CD4-positive, alpha-beta T cell (primary cell): Measurements from ENCODE around the gene KCNG1. TPM values are rescaled to one million over a fixed set of nuclear protein-coding genes. Genes with fewer than 3 reads are reported as not detected.

ENCODE experiments used
- ATAC-seq: fragments of 200-7000 bp; cut with Tn5 transposase; one replicate; pipeline ENCODE4 v1.10.0; 2022; ENCODE audit warnings: mild to moderate bottlenecking; ENCODE audit not compliant: poor library complexity
- CTCF ChIA-PET: fragments of 350-600 bp; sonication (Branson Sonifier 250); formaldehyde crosslinking; loops from one replicate; lab custom pipeline; 2021; ENCODE audit warnings: antibody characterized with exemption, inconsistent platforms; lab: Charles Lee
- POLR2A ChIA-PET: fragments of 350-600 bp; sonication (Branson Sonifier 250); formaldehyde crosslinking; loops from one replicate; lab custom pipeline; 2021; ENCODE audit warnings: antibody characterized with exemption, inconsistent platforms; lab: Charles Lee
- DNase-seq, 14 experiments: peaks; one replicate each; pipeline ENCODE4 v3.0.0-alpha.2; 2013 to 2020; ENCODE audit warnings: mixed read lengths in 2 of 14
- H3K27ac ChIP-seq, 2 donors: one replicate each; pipeline versions ENCODE4 v1.5.1 to v1.7.0; 2013; ENCODE audit warnings: low read length in 2 of 2, low read depth in 1 of 2, mild to moderate bottlenecking in 1 of 2
- H3K27me3 ChIP-seq, 2 experiments: 1 replicate in 1 of 2; 2 replicates in 1 of 2; pipeline versions ENCODE4 v1.6.1 to v1.7.0; 2013; ENCODE audit warnings: low read length in 2 of 2, control low read depth in 1 of 2, mild to moderate bottlenecking in 1 of 2, moderate library complexity in 1 of 2; ENCODE audit not compliant: insufficient read depth in 2 of 2, control insufficient read depth in 1 of 2
- H3K36me3 ChIP-seq: one replicate; pipeline ENCODE4 v1.6.1; 2013; ENCODE audit warnings: low read length, control low read depth; ENCODE audit not compliant: insufficient read depth
- H3K4me1 ChIP-seq: one replicate; pipeline ENCODE4 v1.6.1; 2013; ENCODE audit warnings: low read length, control low read depth; ENCODE audit not compliant: insufficient read depth
- H3K4me3 ChIP-seq: one replicate; pipeline ENCODE4 v1.5.1; 2013; ENCODE audit warnings: mild to moderate bottlenecking, low read length, moderate library complexity
- H3K9me3 ChIP-seq, 2 experiments: 1 replicate in 1 of 2; 2 replicates in 1 of 2; pipeline versions ENCODE4 v1.6.1 to v1.7.0; 2013; ENCODE audit warnings: low read length in 2 of 2, mild to moderate bottlenecking in 2 of 2, control low read depth in 1 of 2, moderate library complexity in 1 of 2; ENCODE audit not compliant: control insufficient read depth in 1 of 2, insufficient read depth in 1 of 2
- H3K27ac Mint-ChIP-seq: one replicate; pipeline ENCODE4 v1.8.0; 2020; ENCODE audit warnings: mixed read lengths
- H3K27me3 Mint-ChIP-seq: one replicate; pipeline ENCODE4 v1.8.0; 2021; ENCODE audit warnings: mixed read lengths
- H3K36me3 Mint-ChIP-seq: one replicate; pipeline ENCODE4 v1.8.0; 2021; ENCODE audit warnings: low read depth, mixed read lengths
- H3K4me1 Mint-ChIP-seq: one replicate; pipeline ENCODE4 v1.8.0; 2021; ENCODE audit warnings: low read depth, mixed read lengths
- H3K4me3 Mint-ChIP-seq: one replicate; pipeline ENCODE4 v1.8.0; 2020; ENCODE audit warnings: mild to moderate bottlenecking, mixed read lengths
- H3K9me3 Mint-ChIP-seq: one replicate; pipeline ENCODE4 v1.8.0; 2020; ENCODE audit warnings: mixed read lengths
- CTCF ChIP-seq: fragments of 200-600 bp; IDR thresholded peaks from one replicate; pipeline ENCODE4 v1.8.0; 2022; ENCODE audit warnings: antibody characterized with exemption, mild to moderate bottlenecking
- intact Hi-C, 2 experiments: fragments of 100-400 bp; cut with DNase I in 1 of 2; cut with micrococcal nuclease in 1 of 2; formaldehyde crosslinking; loops; one replicate each; pipeline versions ENCODE4 v1.15.1 to v1.9.0; 2023 to 2025; cut with DNase I, micrococcal nuclease
- total RNA-seq, 174 experiments: library from RNA in 2 of 174; stranded (reverse) in 2 of 174; gene quantifications; one replicate each; pipeline ENCODE4 v1.2.3 and lab custom pipeline; 2021 to 2026

The KCNG1 gene
- total RNA-seq, 2 experiments from 2014 or later, result not detected

GRCh38 chr20:51026269-51026668 lies 3.4 kb upstream of the KCNG1 start:
- ChIA-PET CTCF (no interaction called here), POLR2A (no interaction called here)
- Histone ChIP-seq H3K4me1 (peaks cover 10% of the 10 kb centered on the region), H3K27ac (no peak overlapping the region), H3K36me3 (no peaks in the 10 kb centered on the region), H3K27me3 (peaks cover 32 to 75% of the 10 kb centered on the region in 2 experiments), H3K4me3 (no peak overlapping the region), H3K9me3 (peaks cover 0 to 8% of the 10 kb centered on the region in 2 experiments)
- Mint-ChIP-seq H3K36me3 (no peaks in the 10 kb centered on the region), H3K9me3 (no peaks in the 10 kb centered on the region), H3K4me1 (peaks cover 13% of the 10 kb centered on the region), H3K27ac (no peak overlapping the region), H3K4me3 (no peak overlapping the region), H3K27me3 (peaks cover 76% of the 10 kb centered on the region)
- TF ChIP-seq CTCF, result no peak
- intact Hi-C loops, result no loop called here
- DNase-seq (no peak), ATAC-seq (no peak)

- H3K9me3 ChIP-seq, result peaks cover 0 to 8% of the 10 kb centered on the region in 2 experiments
- TF ChIP-seq CTCF, result no peak
- POLR2A ChIA-PET, result no interaction called here
- ATAC-seq (no peak), DNase-seq (no peak)
- Mint-ChIP-seq H3K27me3 (peaks cover 68% of the 10 kb centered on the region), H3K9me3 (no peaks in the 10 kb centered on the region), H3K4me1 (peaks cover 13% of the 10 kb centered on the region), H3K36me3 (no peaks in the 10 kb centered on the region), H3K4me3 (no peak overlapping the region), H3K27ac (no peak overlapping the region)
- H3K36me3 ChIP-seq, result no peaks in the 10 kb centered on the region
- peaks cover 37 to 69% of the 10 kb centered on the region in 2 experiments for H3K27me3 ChIP-seq
- H3K27ac ChIP-seq, result no peak overlapping the region
- H3K4me3 ChIP-seq, result no peak overlapping the region
- CTCF ChIA-PET, result no interaction called here
- intact Hi-C loops, result no loop called here
- H3K4me1 ChIP-seq, result peaks cover 10% of the 10 kb centered on the region
Observed at GRCh38 chr20:51024761-51025160, 1.9 kb upstream of the KCNG1 start.

- H3K27ac Mint-ChIP-seq, result no peak overlapping the region
- peaks cover 30 to 58% of the 10 kb centered on the region in 2 experiments for H3K27me3 ChIP-seq
- ATAC-seq (no peak), DNase-seq (no peak)
- intact Hi-C loops, result no loop called here
- H3K4me3 Mint-ChIP-seq, result peak overlapping the region; percentile 48
- ChIA-PET CTCF (no interaction called here), POLR2A (no interaction called here)
- H3K36me3 Mint-ChIP-seq, result no peaks in the 10 kb centered on the region
- H3K27ac ChIP-seq, result no peak overlapping the region
- no peaks in the 10 kb centered on the region for H3K36me3 ChIP-seq
- H3K9me3 Mint-ChIP-seq, result no peaks in the 10 kb centered on the region
- H3K9me3 ChIP-seq, result peaks cover 0 to 8% of the 10 kb centered on the region in 2 experiments
- no peak for TF ChIP-seq CTCF
- peaks cover 64% of the 10 kb centered on the region for H3K27me3 Mint-ChIP-seq
- peaks cover 13% of the 10 kb centered on the region for H3K4me1 Mint-ChIP-seq
- H3K4me3 ChIP-seq, result no peak overlapping the region
- H3K4me1 ChIP-seq, result peaks cover 10% of the 10 kb centered on the region
Observed at GRCh38 chr20:51023617-51024155, 779 bp upstream of the KCNG1 start.
